Stimulated activated naive B cell treated with anti-CD40 and anti-IgM and Interleukin-4, amounts not matched to agents 10 μg/mL and 1 μg/mL and 100 μg/mL, for 72 hours (primary cell): ENCODE data around the gene L1TD1.
"Not testable (repeated sequence)": the region's sequence is repeated elsewhere in the genome, so short reads cannot be mapped to it uniquely, and the experiment has no call there.

ENCODE experiments used
- ATAC-seq, 2 donors: fragments of 150-1000 bp; cut with Tn5 transposase; replicated peaks; 2 replicates each; pipeline ENCODE4 v1.10.0; 2021; ENCODE audit warnings: moderate library complexity in 1 of 2
- DNase-seq: peaks from one replicate; pipeline ENCODE4 v3.0.0; 2021
- H3K27ac Mint-ChIP-seq: one replicate; pipeline ENCODE4 v1.8.0; 2022; ENCODE audit warnings: mild to moderate bottlenecking, mixed read lengths
- H3K27me3 Mint-ChIP-seq, 2 donors: one replicate each; pipeline ENCODE4 v1.8.0; 2022; ENCODE audit warnings: mixed read lengths in 2 of 2
- H3K36me3 Mint-ChIP-seq, 2 donors: one replicate each; pipeline ENCODE4 v1.8.0; 2022; ENCODE audit warnings: mixed read lengths in 2 of 2, mild to moderate bottlenecking in 1 of 2
- H3K4me1 Mint-ChIP-seq, 2 donors: one replicate each; pipeline ENCODE4 v1.8.0; 2022; ENCODE audit warnings: mixed read lengths in 2 of 2, mild to moderate bottlenecking in 1 of 2
- H3K4me3 Mint-ChIP-seq, 2 donors: one replicate each; pipeline ENCODE4 v1.8.0; 2022; ENCODE audit warnings: mild to moderate bottlenecking in 2 of 2, mixed read lengths in 2 of 2, moderate library complexity in 1 of 2
- H3K9me3 Mint-ChIP-seq, 2 donors: one replicate each; pipeline ENCODE4 v1.8.0; 2022; ENCODE audit warnings: mixed read lengths in 2 of 2, mild to moderate bottlenecking in 1 of 2

Gene L1TD1

DNA sequence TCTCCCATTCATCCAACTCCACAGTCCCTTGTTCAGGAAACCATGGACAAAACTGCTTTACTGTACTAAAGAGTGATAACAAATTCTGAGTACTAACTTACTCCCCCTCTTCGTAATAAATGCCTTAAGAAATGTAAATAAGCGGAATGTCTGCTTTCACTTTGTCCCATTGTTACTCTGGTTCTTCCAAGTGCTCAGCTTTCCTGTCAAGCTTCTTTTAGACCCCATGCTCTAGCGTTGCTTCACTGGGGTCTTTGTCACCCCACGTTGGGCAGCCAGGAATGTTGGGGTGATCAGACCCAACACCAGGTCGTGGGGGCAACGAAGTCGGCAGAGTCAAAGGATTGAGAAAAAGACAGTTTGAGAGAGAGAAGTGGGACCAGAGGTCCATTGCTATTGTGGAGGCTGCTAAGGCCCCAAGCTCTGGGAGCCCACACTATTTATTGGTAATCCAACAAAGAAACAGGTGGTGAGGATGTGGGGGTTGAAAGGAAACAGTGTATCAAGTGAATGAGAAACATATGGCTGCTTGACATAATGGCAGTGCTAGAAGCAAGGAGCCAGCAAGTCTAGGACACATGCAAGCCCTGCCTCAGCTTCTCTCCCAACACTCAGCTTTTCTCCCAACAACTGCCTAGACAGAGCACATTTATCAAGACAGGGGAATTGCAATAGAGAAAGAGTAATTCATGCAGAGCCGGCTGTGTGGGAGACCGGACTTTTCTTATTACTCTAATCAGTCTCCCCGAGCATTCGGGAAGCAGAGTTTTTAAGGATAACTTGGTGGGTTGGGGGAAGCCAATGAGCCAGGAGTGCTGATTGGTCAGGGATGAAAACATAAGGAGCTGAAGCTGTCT, 11.3 kb upstream of the L1TD1 start:
- H3K9me3 Mint-ChIP-seq, ATAC-seq, H3K27ac Mint-ChIP-seq, H3K4me3 Mint-ChIP-seq, H3K4me1 Mint-ChIP-seq, H3K36me3 Mint-ChIP-seq, H3K27me3 Mint-ChIP-seq, DNase-seq: not testable (repeated sequence)

DNA sequence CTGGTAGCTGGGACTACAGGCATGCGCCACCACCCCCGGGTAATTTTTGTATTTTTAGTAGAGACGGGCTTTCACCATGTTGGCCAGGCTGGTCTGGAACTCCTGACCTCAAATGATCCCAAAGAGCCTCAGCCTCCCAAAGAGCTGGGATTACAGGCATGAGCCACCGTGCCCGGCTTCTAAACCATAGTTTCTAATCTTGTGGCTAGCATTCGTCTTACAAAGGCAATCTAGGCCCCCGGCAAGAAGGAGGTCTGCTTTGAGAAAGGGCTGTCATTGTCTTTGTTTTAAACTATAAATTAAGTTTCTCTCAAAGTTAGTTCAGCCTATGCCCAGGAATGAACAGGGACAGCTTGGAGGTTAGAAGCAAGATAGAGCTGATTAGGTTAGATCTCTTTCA, 10.3 kb upstream of the L1TD1 start:
- DNase-seq: no peak
- no peaks in the 10 kb centered on the region for H3K36me3 Mint-ChIP-seq
- H3K27me3 Mint-ChIP-seq: peaks cover 0 to 5% of the 10 kb centered on the region in 2 donors
- no peak for ATAC-seq
- no peak overlapping the region for H3K27ac Mint-ChIP-seq
- no peaks in the 10 kb centered on the region for H3K9me3 Mint-ChIP-seq
- no peak overlapping the region for H3K4me3 Mint-ChIP-seq
- H3K4me1 Mint-ChIP-seq: no peaks in the 10 kb centered on the region

DNA sequence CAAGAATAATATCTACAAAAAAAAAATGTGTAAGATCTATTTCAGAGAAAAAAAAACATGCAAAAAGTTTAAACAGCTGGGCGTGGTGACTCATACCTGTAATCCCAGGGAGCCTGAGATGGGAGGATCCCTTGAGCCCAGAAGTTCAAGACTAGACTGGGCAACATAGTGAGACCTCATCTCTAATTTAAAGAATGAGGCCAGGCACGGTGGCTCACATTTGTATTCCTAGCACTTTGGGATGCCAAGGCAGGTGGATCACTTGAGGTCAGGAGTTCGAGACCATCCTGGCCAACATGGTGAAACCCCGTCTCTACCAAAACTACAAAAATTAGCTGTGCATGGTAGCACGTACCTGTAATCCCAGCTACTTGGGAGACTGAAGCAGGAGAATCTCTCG, 9.4 kb upstream of the L1TD1 start:
- ATAC-seq, H3K9me3 Mint-ChIP-seq, H3K4me1 Mint-ChIP-seq, H3K27ac Mint-ChIP-seq, H3K4me3 Mint-ChIP-seq, H3K27me3 Mint-ChIP-seq, DNase-seq, H3K36me3 Mint-ChIP-seq: not testable (repeated sequence)

DNA sequence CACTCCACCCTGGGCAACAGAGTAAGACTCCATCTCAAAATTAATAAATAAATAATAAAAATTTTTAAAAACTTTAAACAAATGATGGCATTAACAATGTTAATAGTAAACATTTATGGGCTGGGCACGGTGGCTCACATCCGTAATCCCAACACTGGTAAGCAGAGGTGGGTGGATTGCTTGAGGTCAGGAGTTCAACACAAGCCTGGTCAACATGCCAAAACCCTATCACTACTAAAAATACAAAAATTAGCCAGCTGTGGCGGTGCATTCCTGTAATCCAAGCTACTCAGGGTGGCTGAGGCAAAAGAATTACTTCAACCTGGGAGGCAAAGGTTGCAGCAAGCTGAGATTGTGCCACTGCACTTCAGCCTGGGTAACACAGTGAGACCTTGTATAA, 9.0 kb upstream of the L1TD1 start:
- H3K4me3 Mint-ChIP-seq: no peak overlapping the region
- no peak for DNase-seq
- no peak for ATAC-seq
- peaks cover 0 to 5% of the 10 kb centered on the region in 2 donors for H3K27me3 Mint-ChIP-seq
- H3K9me3 Mint-ChIP-seq: no peaks in the 10 kb centered on the region
- no peak overlapping the region for H3K27ac Mint-ChIP-seq
- no peaks in the 10 kb centered on the region for H3K36me3 Mint-ChIP-seq
- no peaks in the 10 kb centered on the region for H3K4me1 Mint-ChIP-seq

DNA sequence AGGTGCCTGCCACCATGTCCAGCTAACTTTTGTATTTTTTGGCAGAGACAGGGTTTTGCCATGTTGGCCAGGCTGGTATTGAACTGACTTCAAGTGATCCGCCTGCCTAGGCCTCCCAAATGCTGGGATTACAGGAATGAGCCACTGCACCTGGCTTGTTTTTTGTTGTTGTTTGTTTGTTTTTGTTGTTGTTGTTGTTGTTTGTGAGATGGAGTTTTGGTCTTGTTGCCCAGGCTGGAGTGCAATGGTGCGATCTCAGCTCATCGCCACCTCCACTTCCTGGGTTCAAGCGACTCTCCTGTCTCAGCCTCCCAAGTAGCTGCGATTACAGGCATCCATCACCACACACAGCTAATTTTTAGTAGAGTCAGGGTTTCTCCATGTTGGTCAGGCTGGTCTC, 7.1 kb upstream of the L1TD1 start:
- Mint-ChIP-seq H3K36me3 (no peaks in the 10 kb centered on the region), H3K9me3 (no peaks in the 10 kb centered on the region), H3K27ac (no peak overlapping the region), H3K4me3 (no peak overlapping the region), H3K27me3 (peaks cover under 1 to 16% of the 10 kb centered on the region in 2 donors), H3K4me1 (no peaks in the 10 kb centered on the region)
- no peak for DNase-seq
- no peak for ATAC-seq

DNA sequence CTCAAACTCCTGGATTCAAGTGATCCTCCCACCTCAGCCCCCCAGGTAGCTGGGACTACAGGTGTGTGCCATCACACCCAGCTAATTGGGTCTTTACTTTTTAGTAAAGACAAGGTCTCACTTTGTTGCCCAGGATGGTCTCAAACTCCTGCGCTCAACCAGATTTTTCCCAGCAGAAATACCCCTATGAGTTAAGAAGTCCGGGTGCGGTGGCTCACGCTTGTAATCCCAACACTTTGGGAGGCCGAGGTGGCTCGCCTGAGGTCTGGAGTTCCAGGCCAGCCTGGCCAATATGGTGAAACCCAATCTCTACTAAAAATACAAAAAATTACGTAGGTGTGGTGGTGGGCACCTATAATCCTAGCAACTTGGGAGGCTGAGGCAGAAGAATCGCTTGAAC, 6.5 kb upstream of the L1TD1 start:
- ATAC-seq (no peak), DNase-seq (no peak)
- no peak overlapping the region for H3K27ac Mint-ChIP-seq
- no peaks in the 10 kb centered on the region for H3K4me1 Mint-ChIP-seq
- no peaks in the 10 kb centered on the region for H3K9me3 Mint-ChIP-seq
- H3K27me3 Mint-ChIP-seq: peaks cover 4 to 21% of the 10 kb centered on the region in 2 donors
- H3K4me3 Mint-ChIP-seq: no peak overlapping the region
- H3K36me3 Mint-ChIP-seq: no peaks in the 10 kb centered on the region

DNA sequence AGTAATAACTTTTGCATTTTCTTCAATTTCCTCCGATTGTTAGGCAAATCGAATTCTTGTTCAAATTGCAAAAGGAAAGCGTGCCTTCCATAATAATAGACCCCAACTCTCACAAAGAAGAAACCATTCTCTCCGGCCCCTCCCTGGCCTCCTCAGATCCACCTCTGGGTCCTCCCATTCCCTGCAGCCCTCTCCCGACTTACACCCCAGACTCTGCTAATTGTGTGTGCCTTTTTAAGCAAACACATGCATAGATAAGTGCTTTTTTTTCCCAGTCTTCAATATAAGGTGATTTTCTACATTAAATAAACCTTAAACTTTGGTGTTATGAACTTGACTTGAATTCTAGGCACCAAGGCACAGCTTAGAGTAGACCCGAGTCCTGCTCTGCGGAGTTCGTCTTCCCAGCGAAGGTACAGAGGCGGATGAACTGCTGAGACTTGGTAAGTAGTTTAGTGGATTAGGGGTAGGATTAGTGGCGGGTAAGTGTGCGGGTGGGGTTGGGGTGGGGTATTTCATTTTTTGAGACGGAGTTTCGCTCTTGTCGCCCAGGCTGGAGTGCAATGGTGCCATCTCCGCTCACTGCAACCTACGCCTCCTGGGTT, 1.5 kb downstream of the L1TD1 start:
- ATAC-seq: no peak
- Mint-ChIP-seq H3K4me1 (peaks cover 3 to 14% of the 10 kb centered on the region in 2 donors), H3K36me3 (peaks cover 3 to 9% of the 10 kb centered on the region in 2 donors), H3K27me3 (peaks cover 32 to 52% of the 10 kb centered on the region in 2 donors), H3K9me3 (peaks cover 4 to 6% of the 10 kb centered on the region in 2 donors), H3K4me3 (peak overlapping the region in 1 of 2 donors; percentile 63), H3K27ac (no peak overlapping the region)
- no peak for DNase-seq

DNA sequence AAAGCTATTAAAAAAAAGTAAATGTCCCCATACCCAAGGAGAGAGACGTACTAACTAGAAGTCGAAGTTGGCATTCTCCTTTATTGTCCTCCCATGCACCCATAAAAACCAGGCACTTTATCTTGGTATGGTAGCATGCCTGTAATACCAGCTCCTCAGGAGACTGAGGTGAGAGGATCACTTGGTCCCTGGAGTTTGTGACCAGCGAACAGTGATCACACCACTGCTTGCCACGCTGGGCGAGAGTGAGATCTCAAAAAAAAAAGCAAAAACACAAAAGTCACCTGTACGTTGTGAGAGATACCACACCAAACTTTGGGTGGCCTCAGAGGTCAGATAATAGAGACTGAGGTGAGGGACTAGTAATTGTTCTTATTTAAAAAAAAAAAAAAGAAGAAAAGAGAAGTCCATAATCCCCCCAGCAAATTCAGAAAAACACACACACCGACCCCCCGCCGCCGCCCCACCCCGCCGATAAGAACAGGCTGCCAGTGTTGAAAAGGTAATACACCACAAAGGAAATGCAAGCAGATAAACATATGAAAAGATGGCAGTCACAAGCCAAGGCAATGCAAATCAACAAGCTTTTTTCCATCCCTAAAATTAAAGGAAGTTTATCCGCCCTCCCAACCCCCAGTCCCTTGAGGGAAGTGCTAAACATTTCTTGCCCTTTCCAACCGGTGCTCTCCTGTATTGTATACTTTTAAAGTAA, 3.6 kb downstream of the L1TD1 start:
- H3K36me3 Mint-ChIP-seq: peaks cover 3 to 9% of the 10 kb centered on the region in 2 donors
- peaks cover 4 to 6% of the 10 kb centered on the region in 2 donors for H3K9me3 Mint-ChIP-seq
- H3K4me3 Mint-ChIP-seq: no peak overlapping the region
- H3K27me3 Mint-ChIP-seq: peaks cover 28 to 35% of the 10 kb centered on the region in 2 donors
- ATAC-seq (no peak), DNase-seq (no peak)
- peaks cover 3 to 14% of the 10 kb centered on the region in 2 donors for H3K4me1 Mint-ChIP-seq
- H3K27ac Mint-ChIP-seq: no peak overlapping the region

DNA sequence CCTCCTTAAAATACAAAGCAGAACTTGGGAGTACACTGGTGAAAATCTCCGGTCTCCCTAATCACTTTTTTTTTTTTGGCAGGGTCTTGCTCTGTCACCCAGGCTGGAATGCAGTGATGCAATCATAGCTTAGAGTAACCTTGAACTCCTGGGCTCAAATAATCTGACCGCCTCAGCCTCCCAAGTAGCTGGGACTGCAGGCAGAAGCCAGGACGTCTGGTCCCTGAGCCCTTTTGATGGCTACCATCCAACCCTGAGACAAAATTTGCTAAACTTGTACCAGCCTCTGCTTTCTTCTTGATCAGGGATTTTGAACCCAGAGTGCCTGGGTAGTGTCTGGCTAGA, 4.1 kb downstream of the L1TD1 start:
- H3K27ac Mint-ChIP-seq: no peak overlapping the region
- H3K9me3 Mint-ChIP-seq: peaks cover 4 to 6% of the 10 kb centered on the region in 2 donors
- H3K36me3 Mint-ChIP-seq: peaks cover 0 to 9% of the 10 kb centered on the region in 2 donors
- no peak overlapping the region for H3K4me3 Mint-ChIP-seq
- peaks cover 3 to 14% of the 10 kb centered on the region in 2 donors for H3K4me1 Mint-ChIP-seq
- DNase-seq: no peak
- H3K27me3 Mint-ChIP-seq: peaks cover 23 to 29% of the 10 kb centered on the region in 2 donors
- no peak for ATAC-seq

DNA sequence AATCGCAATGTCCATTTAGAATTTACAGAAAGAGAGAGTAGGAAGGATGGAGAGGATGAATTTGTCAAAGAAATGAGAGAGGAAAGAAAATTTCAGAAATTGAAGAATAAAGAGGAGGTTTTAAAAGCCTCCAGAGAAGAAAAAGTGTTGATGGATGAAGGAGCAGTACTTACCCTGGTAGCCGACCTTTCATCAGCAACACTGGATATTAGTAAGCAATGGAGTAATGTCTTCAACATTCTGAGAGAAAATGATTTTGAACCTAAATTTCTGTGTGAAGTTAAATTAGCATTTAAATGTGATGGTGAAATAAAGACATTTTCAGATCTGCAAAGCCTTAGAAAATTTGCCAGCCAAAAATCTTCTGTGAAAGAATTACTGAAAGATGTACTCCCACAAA, 12.5 kb downstream of the L1TD1 start:
- H3K27me3 Mint-ChIP-seq: no peaks in the 10 kb centered on the region
- DNase-seq: no peak
- H3K4me1 Mint-ChIP-seq: no peaks in the 10 kb centered on the region
- peaks cover 1 to 4% of the 10 kb centered on the region in 2 donors for H3K36me3 Mint-ChIP-seq
- no peak for ATAC-seq
- no peak overlapping the region for H3K4me3 Mint-ChIP-seq
- H3K27ac Mint-ChIP-seq: no peak overlapping the region
- H3K9me3 Mint-ChIP-seq: peaks cover 12 to 16% of the 10 kb centered on the region in 2 donors

DNA sequence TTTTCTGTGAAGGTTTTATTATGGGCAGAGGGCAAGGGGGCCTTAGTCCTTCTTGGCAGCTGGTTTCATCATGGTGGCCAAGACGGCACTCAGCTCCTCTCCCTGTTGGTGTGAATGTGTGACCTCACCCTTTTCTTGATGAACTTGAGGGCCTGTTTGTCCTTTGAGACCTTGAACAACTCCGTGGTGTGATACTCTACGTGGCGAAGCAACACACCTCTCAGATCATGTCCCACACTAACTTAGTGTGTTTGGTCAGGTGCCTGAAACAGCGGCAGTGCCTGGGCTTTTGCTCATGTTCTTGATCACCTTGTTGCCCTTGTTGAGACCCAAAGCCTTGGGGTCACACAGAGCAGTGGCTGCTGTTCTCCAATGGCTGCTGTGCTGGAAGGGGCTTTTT, 13.4 kb downstream of the L1TD1 start:
- no peak overlapping the region for H3K27ac Mint-ChIP-seq
- no peak for ATAC-seq

DNA sequence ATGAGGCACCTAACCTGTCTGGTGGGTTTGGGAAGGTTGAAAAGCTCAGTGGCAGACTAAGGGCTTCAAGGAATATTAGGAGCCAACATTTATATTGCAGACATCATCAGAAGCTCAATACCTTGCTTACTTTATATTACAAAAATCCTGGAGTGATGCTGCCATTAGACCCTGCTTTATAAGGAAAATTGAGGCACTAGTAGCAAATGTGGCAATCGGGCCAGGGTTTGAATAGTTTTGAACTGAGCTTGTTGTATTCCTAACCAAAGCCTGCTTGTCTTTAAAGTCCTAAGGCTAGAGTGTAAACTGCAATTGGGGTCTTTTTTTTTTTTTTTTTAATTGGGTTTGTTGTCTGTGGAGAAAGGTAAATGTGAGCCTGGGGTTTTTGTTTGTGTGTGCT, 14.3 kb downstream of the L1TD1 start:
- peaks cover 1 to 4% of the 10 kb centered on the region in 2 donors for H3K36me3 Mint-ChIP-seq
- ATAC-seq (no peak), DNase-seq (no peak)
- H3K27me3 Mint-ChIP-seq: no peaks in the 10 kb centered on the region
- H3K9me3 Mint-ChIP-seq: peaks cover 12 to 16% of the 10 kb centered on the region in 2 donors
- H3K27ac Mint-ChIP-seq: no peak overlapping the region
- no peaks in the 10 kb centered on the region for H3K4me1 Mint-ChIP-seq
- H3K4me3 Mint-ChIP-seq: no peak overlapping the region

More for the DNA sequence above, 13.4 kb downstream of the L1TD1 start:
- H3K36me3 Mint-ChIP-seq: peaks cover 1 to 4% of the 10 kb centered on the region in 2 donors
- no peak for DNase-seq
- no peaks in the 10 kb centered on the region for H3K4me1 Mint-ChIP-seq
- H3K4me3 Mint-ChIP-seq: no peak overlapping the region
- H3K9me3 Mint-ChIP-seq: peaks cover 12 to 16% of the 10 kb centered on the region in 2 donors
- H3K27me3 Mint-ChIP-seq: no peaks in the 10 kb centered on the region

DNA sequence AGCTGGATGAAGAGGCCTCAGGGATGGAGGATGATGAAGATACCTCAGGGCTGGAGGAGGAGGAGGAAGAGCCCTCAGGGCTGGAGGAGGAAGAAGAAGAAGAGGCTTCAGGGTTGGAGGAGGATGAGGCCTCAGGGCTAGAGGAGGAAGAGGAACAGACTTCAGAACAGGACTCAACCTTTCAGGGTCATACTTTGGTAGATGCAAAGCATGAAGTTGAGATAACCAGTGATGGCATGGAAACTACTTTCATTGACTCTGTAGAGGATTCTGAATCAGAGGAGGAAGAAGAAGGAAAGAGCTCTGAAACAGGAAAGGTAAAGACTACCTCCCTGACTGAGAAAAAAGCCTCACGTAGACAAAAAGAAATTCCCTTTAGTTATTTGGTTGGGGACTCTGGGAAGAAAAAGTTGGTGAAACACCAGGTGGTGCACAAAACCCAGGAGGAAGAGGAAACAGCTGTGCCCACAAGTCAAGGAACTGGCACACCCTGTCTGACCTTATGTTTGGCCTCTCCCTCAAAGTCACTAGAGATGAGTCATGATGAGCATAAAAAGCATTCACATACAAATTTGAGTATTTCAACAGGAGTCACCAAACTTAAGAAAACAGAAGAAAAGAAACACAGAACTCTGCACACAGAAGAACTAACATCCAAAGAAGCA, 15.4 kb downstream of the L1TD1 start:
- DNase-seq (no peak), ATAC-seq (no peak)
- Mint-ChIP-seq H3K4me3 (no peak overlapping the region), H3K27ac (no peak overlapping the region), H3K36me3 (peaks cover 1 to 4% of the 10 kb centered on the region in 2 donors), H3K9me3 (peaks cover 13 to 16% of the 10 kb centered on the region in 2 donors), H3K27me3 (no peaks in the 10 kb centered on the region), H3K4me1 (no peaks in the 10 kb centered on the region)

DNA sequence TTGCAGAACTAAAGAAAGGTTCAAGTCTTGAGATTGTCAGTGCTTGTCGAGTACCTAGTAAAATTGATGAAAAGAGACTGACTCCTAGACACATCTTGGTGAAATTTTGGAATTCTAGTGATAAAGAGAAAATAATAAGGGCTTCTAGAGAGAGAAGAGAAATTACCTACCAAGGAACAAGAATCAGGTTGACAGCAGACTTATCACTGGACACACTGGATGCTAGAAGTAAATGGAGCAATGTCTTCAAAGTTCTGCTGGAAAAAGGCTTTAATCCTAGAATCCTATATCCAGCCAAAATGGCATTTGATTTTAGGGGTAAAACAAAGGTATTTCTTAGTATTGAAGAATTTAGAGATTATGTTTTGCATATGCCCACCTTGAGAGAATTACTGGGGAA, 16.3 kb downstream of the L1TD1 start:
- H3K36me3 Mint-ChIP-seq: peaks cover 1 to 4% of the 10 kb centered on the region in 2 donors
- H3K27me3 Mint-ChIP-seq: no peaks in the 10 kb centered on the region
- DNase-seq: no peak

More for the DNA sequence above, 16.3 kb downstream of the L1TD1 start:
- Mint-ChIP-seq H3K27ac (no peak overlapping the region), H3K9me3 (peaks cover 13 to 16% of the 10 kb centered on the region in 2 donors), H3K4me1 (no peaks in the 10 kb centered on the region), H3K4me3 (no peak overlapping the region)
- ATAC-seq: no peak
